ENCODE measurements around the gene SCGB2B2. TPM values are rescaled to one million over a fixed set of nuclear protein-coding genes. Genes with fewer than 3 reads are reported as not detected.
"Not testable (repeated sequence)": the region's sequence is repeated elsewhere in the genome, so short reads cannot be mapped to it uniquely, and the experiment has no call there.

SCGB2B2 gene
- total RNA-seq, 3 donors from 2014 or later: 0.80 to 5.6 (median 0.98) TPM

DNA sequence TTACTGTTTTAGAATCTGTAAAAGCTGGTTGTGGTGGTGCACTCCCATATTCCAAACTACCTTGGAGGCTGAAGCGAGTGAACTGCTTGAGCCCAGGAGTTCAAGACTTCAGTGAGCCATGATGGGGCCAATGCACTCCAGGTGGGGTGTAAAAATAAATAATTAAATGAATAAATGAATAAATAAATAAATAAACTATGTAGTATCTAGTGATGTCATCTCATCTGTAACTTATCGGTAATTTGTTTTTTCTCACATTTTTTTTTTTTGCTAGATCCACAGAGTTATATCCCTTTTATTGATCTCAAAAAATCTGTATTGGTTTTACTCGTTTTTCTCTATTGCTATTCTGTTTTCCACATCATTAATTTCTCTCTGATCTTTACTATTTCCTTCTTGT is 5.0 kb downstream of the SCGB2B2 start:
- Histone ChIP-seq H3K4me1 (no peaks in the 10 kb centered on the region), H3K36me3 (no peaks in the 10 kb centered on the region), H3K27ac (no peak overlapping the region), H3K27me3 (no peaks in the 10 kb centered on the region), H3K4me3 (no peak overlapping the region), H3K9me3 (no peaks in the 10 kb centered on the region)
- no peak for DNase-seq (ENCODE audit: low spot score in 2 of 2)
- intact Hi-C loops (cut with DNase I; ENCODE audit: low total_unique reads): no loop called here
- TF ChIP-seq POLR2A (IDR thresholded peaks at IDR 0.05) (no peak), CTCF (IDR thresholded peaks at IDR 0.05) (no peak)

- Histone ChIP-seq H3K27ac (no peak overlapping the region), H3K9me3 (no peaks in the 10 kb centered on the region), H3K4me3 (no peak overlapping the region), H3K36me3 (no peaks in the 10 kb centered on the region), H3K4me1 (no peaks in the 10 kb centered on the region), H3K27me3 (no peaks in the 10 kb centered on the region)
- DNase-seq (ENCODE audit: low spot score in 2 of 2): peak in 1 of 2 donors; percentile 65
- intact Hi-C loops (cut with DNase I; ENCODE audit: low total_unique reads): no loop called here
- TF ChIP-seq CTCF (IDR thresholded peaks at IDR 0.05) (no peak), POLR2A (IDR thresholded peaks at IDR 0.05) (no peak), POLR2AphosphoS5 (IDR thresholded peaks at IDR 0.05) (no peak)
These were observed 7.7 kb downstream of the SCGB2B2 start for GRCh38 chr19:34669305-34669704.

DNA sequence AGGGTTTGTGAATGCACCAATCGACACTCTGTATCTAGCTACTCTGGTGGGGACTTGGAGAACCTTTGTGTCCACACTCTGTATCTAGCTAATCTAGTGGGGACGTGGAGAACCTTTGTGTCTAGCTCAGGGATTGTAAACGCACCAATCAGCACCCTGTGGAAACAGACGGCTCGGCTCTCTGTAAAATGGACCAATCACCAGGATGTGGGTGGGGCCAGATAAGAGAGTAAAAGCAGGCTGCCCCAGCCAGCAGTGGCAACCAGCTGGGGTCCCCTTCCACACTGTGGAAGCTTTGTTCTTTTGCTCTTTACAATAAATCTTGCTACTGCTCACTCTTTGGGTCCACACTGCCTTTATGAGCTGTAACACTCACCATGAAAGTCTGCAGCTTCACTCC is 8.3 kb downstream of the SCGB2B2 start:
- H3K27ac ChIP-seq; intact Hi-C loops (cut with DNase I; ENCODE audit: low total_unique reads); H3K4me1 ChIP-seq; H3K4me3 ChIP-seq; H3K9me3 ChIP-seq; H3K36me3 ChIP-seq; H3K27me3 ChIP-seq; DNase-seq (ENCODE audit: low spot score in 2 of 2): not testable (repeated sequence)

GRCh38 chr19:34668077-34668689 is 8.8 kb downstream of the SCGB2B2 start:
- H3K4me3 ChIP-seq: peak overlapping the region in 2 of 3 donors; percentile 42 to 72
- H3K27me3 ChIP-seq; DNase-seq (ENCODE audit: low spot score in 2 of 2); H3K4me1 ChIP-seq; intact Hi-C loops (cut with DNase I; ENCODE audit: low total_unique reads); H3K9me3 ChIP-seq; H3K36me3 ChIP-seq: not testable (repeated sequence)
- H3K27ac ChIP-seq: peak overlapping the region; percentile 66 to 86

GRCh38 chr19:34667349-34668076 is 9.4 kb downstream of the SCGB2B2 start:
- no peak for DNase-seq (ENCODE audit: low spot score in 2 of 2)
- intact Hi-C loops (cut with DNase I; ENCODE audit: low total_unique reads): no loop called here
- Histone ChIP-seq H3K4me3 (peak overlapping the region; percentile 15 to 72 (median 42)), H3K27ac (peak overlapping the region; percentile 66 to 86), H3K27me3 (no peaks in the 10 kb centered on the region), H3K4me1 (no peaks in the 10 kb centered on the region), H3K36me3 (no peaks in the 10 kb centered on the region), H3K9me3 (no peaks in the 10 kb centered on the region)
- no peak for TF ChIP-seq POLR2AphosphoS5 (IDR thresholded peaks at IDR 0.05)
- no peak for TF ChIP-seq POLR2A (IDR thresholded peaks at IDR 0.05)
- no peak for TF ChIP-seq CTCF (IDR thresholded peaks at IDR 0.05)

GRCh38 chr19:34666958-34667265 is 10.0 kb downstream of the SCGB2B2 start:
- Histone ChIP-seq H3K4me3 (peak overlapping the region in 2 of 3 donors; percentile 42 to 72), H3K9me3 (no peaks in the 10 kb centered on the region), H3K27me3 (no peaks in the 10 kb centered on the region), H3K27ac (peak overlapping the region; percentile 66 to 86), H3K36me3 (no peaks in the 10 kb centered on the region), H3K4me1 (no peaks in the 10 kb centered on the region)
- no peak for DNase-seq (ENCODE audit: low spot score in 2 of 2)
- intact Hi-C loops (cut with DNase I; ENCODE audit: low total_unique reads): no loop called here
- TF ChIP-seq CTCF (IDR thresholded peaks at IDR 0.05): no peak
- no peak for TF ChIP-seq POLR2A (IDR thresholded peaks at IDR 0.05)
- TF ChIP-seq POLR2AphosphoS5 (IDR thresholded peaks at IDR 0.05): no peak
